ENCODE data around the gene DOCK7. TPM values are rescaled to one million over a fixed set of nuclear protein-coding genes. Genes with fewer than 3 reads are reported as not detected.

DOCK7 gene
- polyA plus RNA-seq, 3 donors, result 2.9 to 3.7 (median 3.5) TPM

DNA sequence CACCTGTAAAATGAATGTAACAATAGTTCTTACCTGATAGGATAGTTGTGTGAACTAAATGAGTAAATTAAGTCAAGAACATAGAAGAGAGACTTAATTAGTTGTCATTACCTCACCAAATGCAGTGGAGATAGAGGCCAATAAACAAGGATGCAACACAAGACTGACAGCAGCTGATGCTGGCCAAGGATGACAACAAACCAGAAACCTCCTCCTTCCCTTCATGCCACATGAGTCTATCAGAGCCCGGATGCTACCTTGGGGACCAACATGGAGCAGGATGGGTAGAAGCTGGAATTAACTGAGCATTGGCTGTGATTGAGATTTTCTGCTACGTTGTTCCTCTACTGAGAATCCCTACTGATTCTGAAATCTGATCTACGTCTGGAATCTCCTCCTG lies 281.6 kb downstream of the DOCK7 start:
- Histone ChIP-seq H4K20me1 (ENCODE audit: insufficient read depth, low read length) (no peaks in the 10 kb centered on the region), H3K4me2 (replicated peaks; ENCODE audit: extremely low read depth, low read length, poor library complexity, severe bottlenecking) (no peak overlapping the region), H3K36me3 (replicated peaks in 1 of 2; ENCODE audit: control insufficient read depth in 1 of 2, insufficient read depth in 2 of 2, low read length in 2 of 2) (no peaks in the 10 kb centered on the region), H3K9me3 (replicated peaks in 1 of 2; ENCODE audit: control insufficient read depth in 1 of 2, insufficient read depth in 1 of 2, low read length in 2 of 2) (no peaks in the 10 kb centered on the region), H3K27ac (ENCODE audit: low read depth in 1 of 2, low read length in 2 of 2) (no peak overlapping the region), H3K79me2 (ENCODE audit: insufficient read depth, low read length) (no peaks in the 10 kb centered on the region), H3K9ac (ENCODE audit: insufficient read depth, low read length, poor library complexity, severe bottlenecking) (no peak overlapping the region), H3K4me3 (replicated peaks in 1 of 3; ENCODE audit: low read depth in 2 of 3, low read length in 3 of 3) (no peak overlapping the region), H2AFZ (ENCODE audit: insufficient read depth, low read depth, low read length, poor library complexity, severe bottlenecking) (peak overlapping the region; percentile 3), H3K4me1 (ENCODE audit: control insufficient read depth in 1 of 2, insufficient read depth in 2 of 2, low read length in 2 of 2) (no peaks in the 10 kb centered on the region), H3K27me3 (ENCODE audit: control insufficient read depth in 2 of 2, insufficient read depth in 2 of 2, low read length in 2 of 2) (no peaks in the 10 kb centered on the region)
- H3K27ac Mint-ChIP-seq, result peak overlapping the region in 2 of 7 donors; percentile 3 to 49
- no peaks in the 10 kb centered on the region for H3K36me3 Mint-ChIP-seq
- H3K4me3 Mint-ChIP-seq, result no peak overlapping the region
- no peak for DNase-seq
- H3K9me3 Mint-ChIP-seq, result no peaks in the 10 kb centered on the region
- peaks cover 0 to 4% (median 0%) of the 10 kb centered on the region in 3 donors for H3K27me3 Mint-ChIP-seq (ENCODE audit: low read depth in 3 of 3)
- TF ChIP-seq, protein P1, sequence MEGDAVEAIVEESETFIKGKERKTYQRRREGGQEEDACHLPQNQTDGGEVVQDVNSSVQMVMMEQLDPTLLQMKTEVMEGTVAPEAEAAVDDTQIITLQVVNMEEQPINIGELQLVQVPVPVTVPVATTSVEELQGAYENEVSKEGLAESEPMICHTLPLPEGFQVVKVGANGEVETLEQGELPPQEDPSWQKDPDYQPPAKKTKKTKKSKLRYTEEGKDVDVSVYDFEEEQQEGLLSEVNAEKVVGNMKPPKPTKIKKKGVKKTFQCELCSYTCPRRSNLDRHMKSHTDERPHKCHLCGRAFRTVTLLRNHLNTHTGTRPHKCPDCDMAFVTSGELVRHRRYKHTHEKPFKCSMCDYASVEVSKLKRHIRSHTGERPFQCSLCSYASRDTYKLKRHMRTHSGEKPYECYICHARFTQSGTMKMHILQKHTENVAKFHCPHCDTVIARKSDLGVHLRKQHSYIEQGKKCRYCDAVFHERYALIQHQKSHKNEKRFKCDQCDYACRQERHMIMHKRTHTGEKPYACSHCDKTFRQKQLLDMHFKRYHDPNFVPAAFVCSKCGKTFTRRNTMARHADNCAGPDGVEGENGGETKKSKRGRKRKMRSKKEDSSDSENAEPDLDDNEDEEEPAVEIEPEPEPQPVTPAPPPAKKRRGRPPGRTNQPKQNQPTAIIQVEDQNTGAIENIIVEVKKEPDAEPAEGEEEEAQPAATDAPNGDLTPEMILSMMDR (IDR thresholded peaks at IDR 0.05), result no peak
- H3K4me1 Mint-ChIP-seq, result no peaks in the 10 kb centered on the region
- 87% methylated on average over 2 of the region's 3 CpGs for WGBS (ENCODE audit: insufficient coverage)
- intact Hi-C loops (cut with micrococcal nuclease), result loop anchor here (2.0 to 10.0 kb wide), 2 partner anchors 232 to 322 kb away; no protein-coding TSS in a partner anchor

DNA sequence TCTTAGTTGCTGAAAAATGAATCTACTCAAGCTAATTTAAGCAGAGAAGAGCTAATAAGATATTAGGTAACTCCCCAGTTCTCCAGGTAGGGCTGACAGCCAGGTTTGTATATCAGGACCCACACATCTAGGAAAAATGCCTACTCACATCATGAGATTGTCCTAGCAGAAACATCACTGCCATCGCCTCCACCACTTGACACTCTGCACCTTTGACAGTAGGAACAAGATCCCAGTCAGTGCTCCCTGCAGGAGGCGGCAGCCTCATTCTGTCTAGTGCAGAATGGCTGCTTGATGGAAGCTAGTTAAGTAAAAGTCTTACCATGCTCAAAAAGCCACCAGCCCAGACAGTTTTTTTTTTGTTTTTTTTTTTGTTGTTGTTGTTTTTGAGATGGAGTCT lies 282.9 kb downstream of the DOCK7 start:
- Histone ChIP-seq H3K9ac (ENCODE audit: insufficient read depth, low read length, poor library complexity, severe bottlenecking) (no peak overlapping the region), H3K9me3 (replicated peaks in 1 of 2; ENCODE audit: control insufficient read depth in 1 of 2, insufficient read depth in 1 of 2, low read length in 2 of 2) (no peaks in the 10 kb centered on the region), H4K20me1 (ENCODE audit: insufficient read depth, low read length) (no peaks in the 10 kb centered on the region), H3K27me3 (ENCODE audit: control insufficient read depth in 2 of 2, insufficient read depth in 2 of 2, low read length in 2 of 2) (no peaks in the 10 kb centered on the region), H3K4me2 (replicated peaks; ENCODE audit: extremely low read depth, low read length, poor library complexity, severe bottlenecking) (no peak overlapping the region), H3K27ac (ENCODE audit: low read depth in 1 of 2, low read length in 2 of 2) (no peak overlapping the region), H3K4me3 (replicated peaks in 1 of 3; ENCODE audit: low read depth in 2 of 3, low read length in 3 of 3) (no peak overlapping the region), H3K79me2 (ENCODE audit: insufficient read depth, low read length) (no peaks in the 10 kb centered on the region), H3K4me1 (ENCODE audit: control insufficient read depth in 1 of 2, insufficient read depth in 2 of 2, low read length in 2 of 2) (no peaks in the 10 kb centered on the region), H2AFZ (ENCODE audit: insufficient read depth, low read depth, low read length, poor library complexity, severe bottlenecking) (no peak overlapping the region), H3K36me3 (replicated peaks in 1 of 2; ENCODE audit: control insufficient read depth in 1 of 2, insufficient read depth in 2 of 2, low read length in 2 of 2) (no peaks in the 10 kb centered on the region)
- H3K27ac Mint-ChIP-seq, result no peak overlapping the region
- WGBS (ENCODE audit: insufficient coverage), result no CpG with 5 or more reads among the region's 2 CpGs
- intact Hi-C loops (cut with micrococcal nuclease), result loop anchor here in 1 of 2 donors (10.0 kb wide), 1 partner anchor 320 kb away; no protein-coding TSS in a partner anchor
- H3K36me3 Mint-ChIP-seq, result no peaks in the 10 kb centered on the region
- no peaks in the 10 kb centered on the region for H3K4me1 Mint-ChIP-seq
- H3K9me3 Mint-ChIP-seq, result no peaks in the 10 kb centered on the region
- TF ChIP-seq, protein P1 (IDR thresholded peaks at IDR 0.05), result no peak
- peaks cover 0 to 4% (median 0%) of the 10 kb centered on the region in 3 donors for H3K27me3 Mint-ChIP-seq (ENCODE audit: low read depth in 3 of 3)
- DNase-seq, result no peak
- no peak overlapping the region for H3K4me3 Mint-ChIP-seq

Small RNA genes within 50 kb of the gene (small RNA-seq; reads per million reads assigned to genes)
- not detected for gene AL451044.1 (ENCODE audit: insufficient read length, low read depth)

Other genes starting within 250 kb of the DOCK7 start
- not detected for gene ANGPTL3, start 90.9 kb downstream of the DOCK7 start, polyA plus RNA-seq
- 10 to 100 TPM in 2 of 3 donors, 1 to 10 TPM in 1; 5.7 to 19.1 (median 17.5) TPM for gene ATG4C, start 95.7 kb upstream of the DOCK7 start, polyA plus RNA-seq

All from CD14-positive monocyte (primary cell).